RWPE2 (cell line): ENCODE data around the gene CORO2B.

ENCODE experiments used
- ATAC-seq: fragments of 200-7000 bp; cut with Tn5 transposase; 3 replicates; pipeline ENCODE4 v1.9.1; 2021; ENCODE audit warnings: low read depth
- DNase-seq: peaks from one replicate; pipeline ENCODE4 v3.0.0-alpha.2; 2020; ENCODE audit warnings: low spot score
- H3K27ac ChIP-seq: fragments of 450-650 bp; 2 replicates; pipeline ENCODE4 v1.5.1; 2017; ENCODE audit warnings: mild to moderate bottlenecking; ENCODE audit not compliant: poor library complexity, severe bottlenecking
- H3K27me3 ChIP-seq: fragments of 250-450 bp; sonication (Bioruptor Pico); 2 replicates; pipeline ENCODE4 v1.5.1; 2021; ENCODE audit warnings: mild to moderate bottlenecking, moderate library complexity; ENCODE audit not compliant: insufficient read depth, poor library complexity, severe bottlenecking
- H3K36me3 ChIP-seq: fragments of 250-450 bp; sonication (Bioruptor Pico); 2 replicates; pipeline ENCODE4 v1.5.1; 2020; ENCODE audit warnings: low read depth, mild to moderate bottlenecking, moderate library complexity
- H3K4me1 ChIP-seq: fragments of 250-450 bp; sonication (Bioruptor Pico); 2 replicates; pipeline ENCODE4 v1.5.1; 2021; ENCODE audit warnings: mild to moderate bottlenecking, moderate library complexity; ENCODE audit not compliant: insufficient read depth, poor library complexity, severe bottlenecking
- H3K4me3 ChIP-seq: fragments of 250-450 bp; sonication (Bioruptor Pico); 2 replicates; pipeline ENCODE4 v1.5.1; 2021; ENCODE audit warnings: mild to moderate bottlenecking, moderate library complexity; ENCODE audit not compliant: severe bottlenecking
- H3K9me3 ChIP-seq: fragments of 250-450 bp; sonication (Bioruptor Pico); 2 replicates; pipeline ENCODE4 v1.5.1; 2021; ENCODE audit warnings: mild to moderate bottlenecking, moderate library complexity; ENCODE audit not compliant: severe bottlenecking
- TF ChIP-seq, protein P1 (sequence below): fragments of 450-650 bp; IDR thresholded peaks from one replicate; pipeline ENCODE4 v1.5.1; 2017; ENCODE audit warnings: mild to moderate bottlenecking, moderate library complexity; ENCODE audit not compliant: poor library complexity, severe bottlenecking

Gene CORO2B

DNA sequence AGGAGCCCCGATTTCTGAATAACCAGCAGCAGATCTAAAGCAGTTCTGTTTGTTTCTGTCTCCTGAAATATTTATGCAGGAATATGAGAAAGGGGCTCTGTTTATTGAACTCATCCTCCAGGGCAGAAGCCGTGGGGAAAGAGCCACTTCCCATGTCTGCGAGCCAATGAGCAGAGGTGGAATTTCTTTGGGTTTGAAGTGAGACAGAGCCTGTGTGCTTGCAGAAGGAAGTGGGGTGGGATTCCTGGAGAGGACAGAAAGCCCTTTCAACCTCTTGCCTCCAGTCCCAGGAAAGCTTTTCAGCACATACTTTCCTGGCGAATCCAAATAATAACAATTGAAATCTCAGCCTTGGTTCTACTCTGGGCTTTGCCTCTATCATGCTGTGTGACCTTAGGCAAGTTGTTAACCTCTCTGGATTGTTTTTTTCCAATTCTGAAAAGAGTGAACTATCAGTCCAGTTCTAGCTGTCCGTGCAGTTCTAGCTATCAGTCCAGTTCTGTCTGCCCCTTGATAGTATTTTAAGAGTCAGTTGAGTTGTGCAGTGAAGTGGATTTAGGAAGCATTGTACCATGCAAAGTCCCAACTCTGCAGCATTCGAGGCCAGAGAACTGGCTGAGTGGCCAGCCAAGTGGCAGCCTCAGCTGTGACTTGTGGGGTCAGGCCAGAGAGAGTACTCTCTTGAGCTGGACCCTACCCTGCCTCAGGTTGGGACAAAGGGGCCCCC lies 15.9 kb downstream of the CORO2B start:
- TF ChIP-seq, protein P1, sequence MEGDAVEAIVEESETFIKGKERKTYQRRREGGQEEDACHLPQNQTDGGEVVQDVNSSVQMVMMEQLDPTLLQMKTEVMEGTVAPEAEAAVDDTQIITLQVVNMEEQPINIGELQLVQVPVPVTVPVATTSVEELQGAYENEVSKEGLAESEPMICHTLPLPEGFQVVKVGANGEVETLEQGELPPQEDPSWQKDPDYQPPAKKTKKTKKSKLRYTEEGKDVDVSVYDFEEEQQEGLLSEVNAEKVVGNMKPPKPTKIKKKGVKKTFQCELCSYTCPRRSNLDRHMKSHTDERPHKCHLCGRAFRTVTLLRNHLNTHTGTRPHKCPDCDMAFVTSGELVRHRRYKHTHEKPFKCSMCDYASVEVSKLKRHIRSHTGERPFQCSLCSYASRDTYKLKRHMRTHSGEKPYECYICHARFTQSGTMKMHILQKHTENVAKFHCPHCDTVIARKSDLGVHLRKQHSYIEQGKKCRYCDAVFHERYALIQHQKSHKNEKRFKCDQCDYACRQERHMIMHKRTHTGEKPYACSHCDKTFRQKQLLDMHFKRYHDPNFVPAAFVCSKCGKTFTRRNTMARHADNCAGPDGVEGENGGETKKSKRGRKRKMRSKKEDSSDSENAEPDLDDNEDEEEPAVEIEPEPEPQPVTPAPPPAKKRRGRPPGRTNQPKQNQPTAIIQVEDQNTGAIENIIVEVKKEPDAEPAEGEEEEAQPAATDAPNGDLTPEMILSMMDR = no peak
- Histone ChIP-seq H3K9me3 (no peaks in the 10 kb centered on the region), H3K27ac (no peak overlapping the region), H3K36me3 (no peaks in the 10 kb centered on the region), H3K27me3 (no peaks in the 10 kb centered on the region), H3K4me3 (no peak overlapping the region), H3K4me1 (no peaks in the 10 kb centered on the region)
- no peak for ATAC-seq
- peak; percentile 45 for DNase-seq

DNA sequence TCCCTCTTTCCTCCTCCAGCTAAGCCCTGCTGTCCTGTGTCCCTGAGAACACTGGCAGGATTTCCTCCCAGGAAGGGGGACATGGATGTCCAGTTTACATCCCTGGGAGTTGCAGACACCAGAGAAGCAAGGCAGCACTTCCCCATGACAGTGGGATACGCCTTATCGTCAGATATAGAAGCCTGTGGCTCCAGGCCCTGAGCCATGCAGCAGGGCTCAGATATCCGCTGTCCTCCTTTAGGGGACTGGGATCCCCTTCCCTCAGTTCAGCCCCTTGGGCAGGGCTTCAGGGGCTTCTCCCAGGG lies 16.4 kb downstream of the CORO2B start:
- no peak overlapping the region for H3K4me3 ChIP-seq
- no peak overlapping the region for H3K27ac ChIP-seq
- H3K9me3 ChIP-seq = no peaks in the 10 kb centered on the region
- TF ChIP-seq, protein P1 = no peak
- H3K36me3 ChIP-seq = no peaks in the 10 kb centered on the region
- ATAC-seq = no peak
- no peak for DNase-seq
- no peaks in the 10 kb centered on the region for H3K27me3 ChIP-seq
- no peaks in the 10 kb centered on the region for H3K4me1 ChIP-seq

DNA sequence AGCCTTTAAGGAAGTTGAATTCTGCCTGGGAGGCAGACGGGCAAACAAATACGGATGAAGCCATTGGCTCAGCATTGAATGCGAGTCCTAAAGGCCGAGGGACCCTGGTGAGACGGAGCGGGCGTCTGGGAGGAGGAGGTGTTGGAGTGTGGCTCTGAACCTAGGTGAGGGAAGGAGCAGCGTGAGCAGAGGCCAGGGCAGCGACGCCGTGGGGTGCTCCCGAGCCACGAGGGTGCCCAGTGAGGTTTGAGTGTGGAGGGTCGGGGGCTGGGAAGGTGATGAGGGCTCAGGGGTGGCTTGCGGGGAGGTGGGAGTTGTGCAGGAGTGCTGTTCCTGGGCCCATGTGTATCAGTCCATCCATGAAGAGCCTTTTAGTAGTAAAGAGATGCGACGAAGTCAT lies 17.0 kb downstream of the CORO2B start:
- DNase-seq = no peak

DNA sequence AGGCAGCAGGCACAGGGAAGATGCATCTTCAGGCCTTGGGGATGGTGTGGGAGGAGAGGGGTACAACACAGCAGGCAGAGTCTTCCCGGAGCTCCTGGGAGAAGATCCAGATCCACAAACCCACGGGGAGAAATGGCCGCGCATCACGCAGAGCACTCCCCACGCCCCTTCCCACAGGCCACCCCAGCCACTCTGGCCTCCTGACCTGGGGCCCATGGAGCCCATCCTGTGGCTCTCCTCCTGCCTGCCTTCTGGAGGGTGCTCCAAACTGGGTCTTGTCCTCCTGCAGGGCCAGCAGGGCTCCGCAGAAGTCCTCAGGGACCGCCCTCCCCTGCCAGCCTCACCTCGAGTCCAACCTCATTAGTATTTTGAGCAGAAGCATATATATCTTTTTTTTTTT lies 17.9 kb downstream of the CORO2B start:
- DNase-seq = peak; percentile 31
- no peak for ATAC-seq
- no peaks in the 10 kb centered on the region for H3K27me3 ChIP-seq
- H3K36me3 ChIP-seq = no peaks in the 10 kb centered on the region
- H3K4me1 ChIP-seq = no peaks in the 10 kb centered on the region
- H3K4me3 ChIP-seq = no peak overlapping the region
- H3K9me3 ChIP-seq = no peaks in the 10 kb centered on the region
- TF ChIP-seq, protein P1 = no peak
- H3K27ac ChIP-seq = no peak overlapping the region

More for the DNA sequence above, 17.0 kb downstream of the CORO2B start:
- Histone ChIP-seq H3K27ac (no peak overlapping the region), H3K4me3 (no peak overlapping the region), H3K36me3 (no peaks in the 10 kb centered on the region), H3K27me3 (no peaks in the 10 kb centered on the region), H3K9me3 (no peaks in the 10 kb centered on the region), H3K4me1 (no peaks in the 10 kb centered on the region)
- no peak for ATAC-seq
- TF ChIP-seq, protein P1 = no peak

DNA sequence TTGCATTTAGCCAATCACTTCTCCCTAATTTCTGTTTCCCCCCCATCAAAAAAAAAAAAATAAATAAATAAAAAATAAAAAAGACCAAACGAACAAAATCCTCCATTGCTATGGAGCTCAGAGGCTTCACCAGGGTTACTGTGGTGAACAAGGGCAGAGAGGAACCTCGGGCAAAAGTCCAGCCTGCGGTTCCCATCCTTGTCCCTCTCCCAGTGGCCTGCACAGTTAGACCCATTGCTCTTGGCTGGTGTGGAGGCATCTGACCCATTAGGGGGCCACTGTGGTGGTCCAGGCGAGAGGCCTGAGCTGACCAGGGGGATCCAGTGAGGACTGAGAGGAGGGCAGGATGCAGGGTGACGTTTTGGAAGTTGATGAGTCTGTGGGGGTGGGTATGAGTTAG lies 18.8 kb downstream of the CORO2B start:
- DNase-seq = peak; percentile 47
- TF ChIP-seq, protein P1 = no peak
- no peak overlapping the region for H3K27ac ChIP-seq
- H3K36me3 ChIP-seq = no peaks in the 10 kb centered on the region
- no peaks in the 10 kb centered on the region for H3K27me3 ChIP-seq
- no peak overlapping the region for H3K4me3 ChIP-seq
- no peak for ATAC-seq
- H3K9me3 ChIP-seq = no peaks in the 10 kb centered on the region
- H3K4me1 ChIP-seq = no peaks in the 10 kb centered on the region
